Cardiac fibroblast (primary cell): ENCODE results near the gene DENND2A.

Source experiments
- DNase-seq, 2 donors: peaks; one replicate each; pipeline versions ENCODE4 v3.0.0 to v3.0.0-alpha.2; 2010; ENCODE audit warnings: low read depth in 2 of 2
- H3K4me3 ChIP-seq, 2 donors: replicated peaks in 1 of 2; 1 replicate in 1 of 2; 2 replicates in 1 of 2; pipeline ENCODE4 v1.5.1; 2011; ENCODE audit warnings: low read depth in 2 of 2, low read length in 2 of 2, mild to moderate bottlenecking in 2 of 2, moderate library complexity in 1 of 2
- TF ChIP-seq, protein P1 (sequence below): IDR thresholded peaks from one replicate; pipeline ENCODE4 v1.5.1; 2011; ENCODE audit warnings: low read depth, mild to moderate bottlenecking, low read length, inconsistent platforms

Gene DENND2A

GRCh38 chr7:140597428-140597949 lies 43.1 kb downstream of the DENND2A start:
- no peak overlapping the region for H3K4me3 ChIP-seq
- TF ChIP-seq, protein P1, sequence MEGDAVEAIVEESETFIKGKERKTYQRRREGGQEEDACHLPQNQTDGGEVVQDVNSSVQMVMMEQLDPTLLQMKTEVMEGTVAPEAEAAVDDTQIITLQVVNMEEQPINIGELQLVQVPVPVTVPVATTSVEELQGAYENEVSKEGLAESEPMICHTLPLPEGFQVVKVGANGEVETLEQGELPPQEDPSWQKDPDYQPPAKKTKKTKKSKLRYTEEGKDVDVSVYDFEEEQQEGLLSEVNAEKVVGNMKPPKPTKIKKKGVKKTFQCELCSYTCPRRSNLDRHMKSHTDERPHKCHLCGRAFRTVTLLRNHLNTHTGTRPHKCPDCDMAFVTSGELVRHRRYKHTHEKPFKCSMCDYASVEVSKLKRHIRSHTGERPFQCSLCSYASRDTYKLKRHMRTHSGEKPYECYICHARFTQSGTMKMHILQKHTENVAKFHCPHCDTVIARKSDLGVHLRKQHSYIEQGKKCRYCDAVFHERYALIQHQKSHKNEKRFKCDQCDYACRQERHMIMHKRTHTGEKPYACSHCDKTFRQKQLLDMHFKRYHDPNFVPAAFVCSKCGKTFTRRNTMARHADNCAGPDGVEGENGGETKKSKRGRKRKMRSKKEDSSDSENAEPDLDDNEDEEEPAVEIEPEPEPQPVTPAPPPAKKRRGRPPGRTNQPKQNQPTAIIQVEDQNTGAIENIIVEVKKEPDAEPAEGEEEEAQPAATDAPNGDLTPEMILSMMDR, result no peak
- peak in 1 of 2 donors; percentile 25 for DNase-seq

GRCh38 chr7:140596519-140597427 lies 43.8 kb downstream of the DENND2A start:
- TF ChIP-seq, protein P1, result no peak
- no peak overlapping the region for H3K4me3 ChIP-seq
- DNase-seq, result peak; percentile 35 to 79

DNA sequence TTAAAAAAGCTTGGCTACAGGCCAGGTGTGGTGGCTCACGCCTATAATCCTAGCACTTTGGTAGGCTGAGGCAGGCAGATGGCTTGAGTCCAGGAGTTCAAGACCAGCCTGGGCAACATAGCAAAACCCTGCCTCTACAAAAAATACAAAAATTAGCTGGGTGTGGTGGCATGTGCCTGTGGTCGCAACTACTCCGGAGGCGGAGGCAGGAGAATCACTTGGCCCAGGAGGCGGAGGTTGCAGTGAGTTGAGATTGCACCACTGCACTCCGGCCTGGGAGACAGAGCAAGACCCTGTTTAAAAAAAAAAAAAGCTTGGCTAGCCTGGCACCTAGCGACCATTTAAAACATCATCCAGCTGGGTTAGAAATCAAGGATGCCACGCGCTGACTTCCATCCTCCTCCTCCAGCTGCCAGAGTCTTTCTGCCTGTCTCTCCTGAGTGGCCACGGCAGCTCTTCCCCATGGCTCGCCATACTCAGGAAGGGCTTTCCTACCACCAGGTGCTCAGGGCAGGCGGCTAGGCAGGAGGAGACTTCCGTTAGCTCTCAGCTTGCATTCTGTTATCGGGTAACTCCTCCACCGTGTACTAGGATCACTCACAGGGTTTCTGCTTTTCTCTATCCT lies 45.0 kb downstream of the DENND2A start:
- TF ChIP-seq, protein P1, result no peak
- H3K4me3 ChIP-seq, result no peak overlapping the region
- DNase-seq, result peak in 1 of 2 donors; percentile 35

- H3K4me3 ChIP-seq, result no peak overlapping the region
- TF ChIP-seq, protein P1, result no peak
- no peak for DNase-seq
These were observed 46.4 kb downstream of the DENND2A start for GRCh38 chr7:140594131-140594691.

GRCh38 chr7:140593672-140593982 lies 47.0 kb downstream of the DENND2A start:
- TF ChIP-seq, protein P1, result no peak
- no peak for DNase-seq
- no peak overlapping the region for H3K4me3 ChIP-seq

GRCh38 chr7:140592964-140593671 lies 47.5 kb downstream of the DENND2A start:
- TF ChIP-seq, protein P1, result no peak
- H3K4me3 ChIP-seq, result no peak overlapping the region
- no peak for DNase-seq
